IPS DF 4.7 (cell line): ENCODE measurements around the gene TRIP4.
"Not testable (repeated sequence)": the region's sequence is repeated elsewhere in the genome, so short reads cannot be mapped to it uniquely, and the experiment has no call there.

Experiments used
- DNase-seq: peaks from one replicate; pipeline ENCODE4 v3.0.0-alpha.2; 2013; ENCODE audit warnings: low spot score; ENCODE audit errors: extremely low read depth

The TRIP4 gene

DNA sequence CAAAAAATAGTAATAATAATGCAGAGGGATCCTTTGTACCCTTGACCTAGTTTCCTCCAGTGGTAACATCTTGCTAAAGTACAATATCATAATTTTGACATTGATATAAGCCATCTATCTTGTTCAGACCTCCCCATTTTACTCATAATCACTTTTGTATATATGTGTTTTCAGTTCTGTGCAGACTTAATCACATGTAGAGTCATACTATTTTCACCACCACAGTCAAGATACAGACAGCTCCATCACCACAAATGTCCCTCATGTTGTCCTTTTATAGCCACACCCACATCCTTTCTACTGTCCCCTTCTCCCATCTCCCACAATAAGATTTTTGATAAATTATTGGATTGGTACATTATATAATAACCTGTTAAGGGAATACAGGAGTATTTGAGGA lies 98.2 kb downstream of the TRIP4 start:
- DNase-seq = no peak

DNA sequence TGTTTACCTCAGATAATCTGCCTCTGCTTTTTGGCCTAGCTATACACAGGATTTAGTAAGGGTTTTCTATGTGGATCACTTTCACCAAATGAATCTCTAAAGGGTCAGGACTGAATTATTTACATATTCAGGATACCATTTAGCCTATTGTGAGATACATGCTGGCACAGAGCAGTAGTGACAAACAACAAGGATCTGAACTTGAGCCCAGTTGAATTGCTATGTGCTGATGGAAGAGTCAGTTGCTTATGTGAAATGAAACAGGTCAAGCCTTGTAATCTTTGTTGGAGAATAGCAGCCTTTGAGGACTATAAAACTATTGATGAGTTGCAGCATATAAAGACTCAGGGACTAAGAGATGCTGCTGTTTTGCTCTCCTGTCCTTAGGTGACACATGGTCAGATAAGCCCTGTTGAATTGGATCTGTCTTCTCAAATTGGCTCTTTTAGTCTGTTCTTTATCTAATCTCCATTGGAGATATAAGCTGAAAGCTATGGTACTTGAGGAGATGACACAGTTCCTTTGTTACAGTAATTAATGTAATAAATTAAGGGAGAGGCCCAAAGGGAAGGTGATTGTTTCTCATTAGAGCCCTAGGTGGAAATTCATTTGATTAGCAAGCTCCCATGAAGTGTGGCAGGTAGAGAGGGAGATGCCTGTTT lies 103.1 kb downstream of the TRIP4 start:
- no peak for DNase-seq

DNA sequence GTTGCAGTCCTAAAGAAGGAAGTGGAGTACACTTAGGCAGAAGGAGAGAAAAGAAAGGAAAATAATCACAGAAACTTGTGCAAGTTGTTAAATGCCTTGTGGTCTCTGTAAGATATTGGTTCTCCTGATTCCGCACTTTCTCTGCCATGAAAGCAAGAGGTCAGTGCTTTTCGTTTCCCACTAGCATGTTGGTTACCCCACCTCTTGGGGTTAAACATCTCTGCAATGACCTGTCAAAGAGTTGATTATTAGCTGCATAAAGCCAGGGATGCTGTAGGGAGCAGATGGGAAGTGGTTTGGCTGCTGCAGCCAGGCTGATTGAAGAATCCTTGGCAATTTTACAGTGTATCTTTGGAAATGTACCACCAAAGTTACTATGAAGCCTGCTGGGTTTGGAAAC lies 106.0 kb downstream of the TRIP4 start:
- no peak for DNase-seq

DNA sequence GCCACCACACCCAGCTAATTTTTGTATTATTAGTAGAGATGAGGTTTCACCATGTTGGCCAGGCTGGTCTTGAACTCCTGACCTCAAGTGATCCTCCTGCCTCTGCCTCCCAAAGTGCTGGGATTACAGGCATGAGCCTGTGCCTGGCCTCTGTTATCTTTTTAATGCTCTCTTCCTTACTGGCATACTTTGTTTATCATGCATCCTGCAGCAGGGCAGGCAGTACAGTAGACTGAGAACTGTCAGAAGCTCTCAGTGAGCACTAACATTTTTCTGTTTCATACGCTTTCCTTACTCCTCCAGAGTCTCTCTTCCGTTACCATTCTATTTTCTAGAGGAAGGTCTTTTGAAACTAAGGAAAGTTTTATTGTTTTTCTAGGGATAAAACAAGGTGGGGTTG lies 108.3 kb downstream of the TRIP4 start:
- not testable (repeated sequence) for DNase-seq

DNA sequence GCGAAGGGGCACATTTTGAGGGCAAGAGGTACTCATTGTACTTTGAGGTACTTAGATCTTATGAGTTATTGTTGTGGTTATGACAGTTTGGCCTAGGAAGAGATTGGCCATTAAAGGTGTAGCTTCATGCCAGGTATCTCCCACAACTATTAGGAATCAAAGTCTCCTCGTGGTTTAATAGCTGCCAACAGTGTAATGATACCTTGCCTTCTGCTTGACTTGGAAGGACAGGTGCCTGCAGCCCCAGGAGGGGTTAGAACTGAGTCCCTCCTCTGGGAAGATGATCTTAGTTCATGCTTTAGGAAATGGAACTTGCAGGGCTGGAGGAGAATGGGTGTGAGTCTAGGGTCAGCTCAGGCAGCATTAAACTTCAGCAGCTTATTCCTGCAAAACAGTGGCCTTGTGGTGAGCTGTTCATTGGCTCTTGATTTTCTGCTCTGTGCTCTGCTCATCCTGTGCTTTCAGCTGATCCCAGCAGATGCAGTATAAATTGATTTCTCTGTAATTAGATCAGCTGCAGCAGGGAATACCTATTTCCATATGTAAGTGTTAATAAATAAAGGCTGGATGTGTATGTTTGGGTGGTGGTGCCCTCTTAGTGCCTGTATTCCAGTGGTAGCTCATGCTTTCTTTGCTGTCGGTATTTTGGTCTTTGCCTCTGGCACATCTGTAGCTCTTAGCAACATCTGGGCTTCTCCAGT lies 113.2 kb downstream of the TRIP4 start:
- DNase-seq = no peak

DNA sequence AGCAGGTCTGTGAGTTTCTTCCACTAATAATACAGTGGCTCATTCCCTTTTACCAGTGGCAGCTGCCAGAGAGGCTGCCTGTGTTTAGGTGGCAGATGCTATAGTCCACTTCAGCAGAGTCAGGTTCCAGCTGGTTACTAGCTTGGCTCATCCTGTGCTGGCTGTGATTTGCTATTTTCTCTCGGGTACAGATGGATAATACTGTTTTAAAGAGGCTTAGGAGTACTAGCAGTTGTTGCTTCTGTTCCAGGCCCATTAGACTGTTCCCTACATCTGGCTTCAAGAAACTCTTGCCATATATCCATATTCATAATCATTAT lies 113.7 kb downstream of the TRIP4 start:
- DNase-seq = no peak

DNA sequence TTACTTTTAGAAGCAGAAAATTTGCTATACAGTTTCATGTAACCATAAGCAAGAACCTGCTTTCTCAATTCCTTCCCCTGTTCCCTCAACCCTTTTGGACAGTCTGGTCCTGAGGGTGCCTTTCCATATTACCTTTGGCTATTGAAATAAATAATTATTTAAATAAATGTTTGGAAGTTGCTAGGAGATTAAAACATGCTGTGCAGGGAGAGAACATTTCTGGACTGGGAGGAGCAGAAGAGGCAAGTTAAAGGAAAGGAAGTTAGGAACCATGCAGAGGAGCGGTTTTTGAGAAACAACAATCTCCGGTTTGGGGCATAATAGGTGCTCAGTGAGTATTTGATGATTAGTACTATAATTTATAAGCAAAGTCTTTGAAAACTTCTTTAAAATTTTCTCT lies 114.5 kb downstream of the TRIP4 start:
- DNase-seq = no peak

DNA sequence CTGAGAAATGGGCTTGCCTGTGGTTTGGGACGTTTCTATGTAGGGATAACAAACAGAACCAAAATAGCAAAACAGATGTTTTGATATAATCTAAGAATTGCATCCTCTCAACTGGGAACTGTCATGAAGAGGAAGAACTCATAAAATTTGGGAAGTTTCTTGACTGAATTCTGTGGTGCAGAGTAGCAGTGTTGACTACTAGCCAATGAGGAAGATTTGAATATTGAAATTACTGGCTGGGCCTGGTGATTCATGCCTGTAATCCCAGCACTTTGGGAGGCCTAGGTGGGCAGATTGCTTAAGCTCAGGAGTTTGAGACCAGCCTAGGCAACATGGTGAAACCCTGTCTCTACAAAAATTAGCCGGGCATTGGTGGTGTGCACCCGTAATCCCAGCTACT lies 114.9 kb downstream of the TRIP4 start:
- no peak for DNase-seq

DNA sequence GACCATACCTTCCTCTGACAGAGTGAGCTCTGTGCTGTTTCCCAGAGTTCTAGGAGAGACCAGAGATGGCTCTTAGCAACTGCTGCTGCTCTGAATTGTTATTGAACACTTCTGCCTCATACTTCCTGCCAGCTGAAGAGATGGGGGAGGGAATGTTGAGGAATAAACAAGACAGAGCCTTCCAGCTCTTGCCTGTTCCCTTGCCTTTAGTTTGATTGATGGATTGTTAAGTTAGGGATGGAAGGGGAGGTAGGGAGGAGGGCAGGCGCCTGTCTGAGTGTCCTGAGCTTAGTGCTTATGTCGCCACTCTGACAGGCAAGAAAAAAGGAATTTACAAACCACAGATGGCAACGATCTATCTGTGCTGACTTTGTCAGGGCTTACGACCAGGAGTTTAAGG lies 115.6 kb downstream of the TRIP4 start:
- DNase-seq = no peak

DNA sequence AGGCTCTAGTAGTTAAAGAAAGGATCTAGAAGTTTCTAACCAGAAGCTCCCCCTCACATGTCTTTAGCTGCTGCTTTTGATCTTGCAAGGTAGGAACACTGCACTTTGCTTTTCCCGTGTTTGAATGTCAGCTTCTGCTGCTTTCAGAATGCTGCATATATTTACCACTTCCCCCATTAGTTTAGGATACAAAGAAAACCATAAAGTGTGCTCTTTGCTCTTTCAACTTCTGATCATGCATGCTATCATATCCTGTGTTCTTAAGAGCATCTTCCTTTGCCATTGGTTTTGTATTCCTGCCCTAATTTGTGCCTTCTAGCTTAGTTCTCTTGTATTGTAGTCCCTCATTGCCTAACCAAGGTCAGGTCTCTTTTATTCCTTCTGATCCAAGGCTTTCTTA lies 116.0 kb downstream of the TRIP4 start:
- DNase-seq = no peak
